Neuronal stem cell (in vitro differentiated cells): ENCODE measurements around the gene KRTAP5-7.
A peak's percentile ranks its signal among the peaks of the same experiment; 100 is the strongest.

Experiments
- DNase-seq: peaks from one replicate; pipeline ENCODE4 v3.0.0-alpha.2; 2013; ENCODE audit warnings: low spot score
- H2AFZ ChIP-seq: one replicate; pipeline ENCODE4 v1.6.1; 2013; ENCODE audit warnings: mild to moderate bottlenecking, low read length, inconsistent platforms
- H2AK5ac ChIP-seq: 2 replicates; pipeline ENCODE4 v1.6.1; 2013; ENCODE audit warnings: low read depth, mild to moderate bottlenecking, inconsistent platforms, low read length, moderate library complexity, mixed read lengths
- H2BK120ac ChIP-seq: 2 replicates; pipeline ENCODE4 v1.6.1; 2013; ENCODE audit warnings: low read depth, mild to moderate bottlenecking, inconsistent platforms, low read length, moderate library complexity, mixed read lengths
- H2BK12ac ChIP-seq: one replicate; pipeline ENCODE4 v1.6.1; 2013; ENCODE audit warnings: low read length, inconsistent platforms
- H2BK15ac ChIP-seq: 2 replicates; pipeline ENCODE4 v1.6.1; 2013; ENCODE audit warnings: mild to moderate bottlenecking, low read length, inconsistent platforms, mixed read lengths
- H2BK5ac ChIP-seq: one replicate; pipeline ENCODE4 v1.6.1; 2013; ENCODE audit warnings: inconsistent platforms, mild to moderate bottlenecking, low read length, moderate library complexity
- H3K14ac ChIP-seq: one replicate; pipeline ENCODE4 v1.6.1; 2013; ENCODE audit warnings: low read length, inconsistent platforms
- H3K18ac ChIP-seq: 2 replicates; pipeline ENCODE4 v1.6.1; 2013; ENCODE audit warnings: low read length, inconsistent platforms
- H3K23ac ChIP-seq: 2 replicates; pipeline ENCODE4 v1.6.1; 2013; ENCODE audit warnings: low read depth, mild to moderate bottlenecking, mixed read lengths, low read length, inconsistent platforms; ENCODE audit not compliant: poor library complexity
- H3K27ac ChIP-seq: replicated peaks from 3 replicates; pipeline ENCODE4 v1.5.1; 2013; ENCODE audit warnings: low read length, inconsistent platforms
- H3K27me3 ChIP-seq, 3 experiments: 2 replicates each; pipeline ENCODE4 v1.6.1; 2013; ENCODE audit warnings: low read length in 3 of 3, mild to moderate bottlenecking in 2 of 3, inconsistent platforms in 1 of 3, low read depth in 1 of 3, mixed read lengths in 1 of 3, moderate library complexity in 1 of 3; ENCODE audit not compliant: control insufficient read depth in 3 of 3, insufficient read depth in 3 of 3
- H3K36me3 ChIP-seq, 2 donors: replicated peaks in 1 of 2; 2 replicates each; pipeline ENCODE4 v1.6.1; 2013; ENCODE audit warnings: low read length in 2 of 2; ENCODE audit not compliant: control insufficient read depth in 2 of 2, insufficient read depth in 2 of 2
- H3K4ac ChIP-seq: 2 replicates; pipeline ENCODE4 v1.6.1; 2013; ENCODE audit warnings: inconsistent platforms, mild to moderate bottlenecking, low read length, moderate library complexity
- H3K4me1 ChIP-seq, 2 donors: 1 replicate in 1 of 2; 2 replicates in 1 of 2; pipeline ENCODE4 v1.6.1; 2013; ENCODE audit warnings: low read length in 2 of 2, low read depth in 1 of 2; ENCODE audit not compliant: control insufficient read depth in 2 of 2, insufficient read depth in 1 of 2
- H3K4me2 ChIP-seq: one replicate; pipeline ENCODE4 v1.6.1; 2013; ENCODE audit warnings: mild to moderate bottlenecking, low read length, inconsistent platforms; ENCODE audit not compliant: insufficient read depth, poor library complexity, severe bottlenecking
- H3K4me3 ChIP-seq, 2 donors: 2 replicates each; pipeline ENCODE4 v1.5.1; 2013; ENCODE audit warnings: low read length in 2 of 2, mild to moderate bottlenecking in 2 of 2, inconsistent platforms in 1 of 2, moderate library complexity in 1 of 2
- H3K79me1 ChIP-seq: one replicate; pipeline ENCODE4 v1.6.1; 2013; ENCODE audit warnings: low read depth, mild to moderate bottlenecking, inconsistent platforms, low read length, moderate library complexity
- H3K9ac ChIP-seq: one replicate; pipeline ENCODE4 v1.6.1; 2013; ENCODE audit warnings: mild to moderate bottlenecking, low read depth, low read length, inconsistent platforms; ENCODE audit not compliant: poor library complexity
- H3K9me3 ChIP-seq, 2 donors: replicated peaks in 1 of 2; 2 replicates each; pipeline versions ENCODE3 to v1.6.1; 2013; ENCODE audit warnings: low read length in 2 of 2, mild to moderate bottlenecking in 2 of 2, inconsistent platforms in 1 of 2, low read depth in 1 of 2, mixed read lengths in 1 of 2, moderate library complexity in 1 of 2; ENCODE audit not compliant: control insufficient read depth in 2 of 2, insufficient read depth in 1 of 2
- H4K8ac ChIP-seq: one replicate; pipeline ENCODE4 v1.6.1; 2013; ENCODE audit warnings: low read depth, mild to moderate bottlenecking, inconsistent platforms, low read length, moderate library complexity
- H4K91ac ChIP-seq: one replicate; pipeline ENCODE4 v1.6.1; 2013; ENCODE audit warnings: low read length, low read depth, mild to moderate bottlenecking, inconsistent platforms; ENCODE audit not compliant: poor library complexity
- WGBS, 2 donors: extraction: QIAGEN DNeasy Blood & Tissue Kit; methylation state at CpG; one replicate each; pipeline ENCODE4 v1.1.7; 2013; ENCODE audit warnings: missing lambda C conversion rate in 2 of 2, mixed read lengths in 1 of 2; ENCODE audit not compliant: insufficient read length in 2 of 2, insufficient replicate concordance in 1 of 2; ENCODE audit errors: extremely low coverage in 2 of 2; 5-methylcytosine and 5-hydroxymethylcytosine counted together

Gene KRTAP5-7

GRCh38 chr11:71481101-71481960 is 45.7 kb upstream of the KRTAP5-7 start:
- Histone ChIP-seq H3K4me3 (no peak overlapping the region), H3K23ac (peak overlapping the region; percentile 47), H4K8ac (no peak overlapping the region), H2BK5ac (no peak overlapping the region), H3K9me3 (peaks cover 0 to 5% of the 10 kb centered on the region in 2 donors), H2AK5ac (no peak overlapping the region), H3K4me1 (peaks cover 0 to 9% of the 10 kb centered on the region in 2 donors), H3K27me3 (no peaks in the 10 kb centered on the region), H2BK15ac (no peak overlapping the region), H3K79me1 (no peaks in the 10 kb centered on the region), H2BK120ac (no peak overlapping the region), H3K18ac (no peak overlapping the region), H3K4ac (no peak overlapping the region), H4K91ac (no peak overlapping the region), H3K36me3 (peaks cover 27 to 91% of the 10 kb centered on the region in 2 donors), H2BK12ac (no peak overlapping the region), H3K9ac (peak overlapping the region; percentile 30), H3K14ac (no peak overlapping the region), H2AFZ (no peak overlapping the region), H3K27ac (no peak overlapping the region), H3K4me2 (no peak overlapping the region)
- no CpG with 5 or more reads among the region's 24 CpGs for WGBS, 2 donors
- DNase-seq, result no peak

GRCh38 chr11:71482216-71482615 is 44.9 kb upstream of the KRTAP5-7 start:
- H2BK5ac ChIP-seq, result no peak overlapping the region
- no peak for DNase-seq
- peak overlapping the region in 1 of 2 donors; percentile 41 for H3K4me3 ChIP-seq
- no CpG with 5 or more reads among the region's 18 CpGs for WGBS, 2 donors
- H3K9me3 ChIP-seq, result peaks cover 0 to 5% of the 10 kb centered on the region in 2 donors
- H2BK120ac ChIP-seq, result no peak overlapping the region
- no peak overlapping the region for H2BK12ac ChIP-seq
- no peak overlapping the region for H4K8ac ChIP-seq
- H2AK5ac ChIP-seq, result no peak overlapping the region
- H3K4me2 ChIP-seq, result no peak overlapping the region
- H2BK15ac ChIP-seq, result no peak overlapping the region
- no peak overlapping the region for H3K14ac ChIP-seq
- H3K18ac ChIP-seq, result no peak overlapping the region
- peak overlapping the region; percentile 52 for H3K23ac ChIP-seq
- H3K27me3 ChIP-seq, result no peaks in the 10 kb centered on the region
- no peak overlapping the region for H3K27ac ChIP-seq
- peaks cover 0 to 7% of the 10 kb centered on the region in 2 donors for H3K4me1 ChIP-seq
- no peaks in the 10 kb centered on the region for H3K79me1 ChIP-seq
- no peak overlapping the region for H3K4ac ChIP-seq
- no peak overlapping the region for H3K9ac ChIP-seq
- H3K36me3 ChIP-seq, result peaks cover 29 to 85% of the 10 kb centered on the region in 2 donors
- H2AFZ ChIP-seq, result no peak overlapping the region
- H4K91ac ChIP-seq, result no peak overlapping the region

GRCh38 chr11:71482746-71483364 is 44.2 kb upstream of the KRTAP5-7 start:
- Histone ChIP-seq H4K8ac (no peak overlapping the region), H3K36me3 (peaks cover 29 to 78% of the 10 kb centered on the region in 2 donors), H3K9ac (no peak overlapping the region), H3K27me3 (no peaks in the 10 kb centered on the region), H3K27ac (no peak overlapping the region), H3K23ac (no peak overlapping the region), H3K79me1 (no peaks in the 10 kb centered on the region), H2BK120ac (no peak overlapping the region), H2BK15ac (no peak overlapping the region), H4K91ac (no peak overlapping the region), H3K14ac (no peak overlapping the region), H2BK12ac (no peak overlapping the region), H3K9me3 (peaks cover 0 to 5% of the 10 kb centered on the region in 2 donors), H3K4me2 (no peak overlapping the region), H2BK5ac (no peak overlapping the region), H3K4me1 (peaks cover 0 to 4% of the 10 kb centered on the region in 2 donors), H3K4me3 (no peak overlapping the region), H3K4ac (peak overlapping the region; percentile 44), H2AFZ (no peak overlapping the region), H2AK5ac (no peak overlapping the region), H3K18ac (no peak overlapping the region)
- no CpG with 5 or more reads among the region's 13 CpGs for WGBS, 2 donors
- DNase-seq, result no peak

- H3K23ac ChIP-seq, result no peak overlapping the region
- H3K4me1 ChIP-seq, result peaks cover 0 to 8% of the 10 kb centered on the region in 2 donors
- no peak overlapping the region for H3K9ac ChIP-seq
- H3K9me3 ChIP-seq, result peaks cover 0 to 5% of the 10 kb centered on the region in 2 donors
- no peak overlapping the region for H3K4me2 ChIP-seq
- H2AFZ ChIP-seq, result no peak overlapping the region
- no peak overlapping the region for H2BK12ac ChIP-seq
- no peak overlapping the region for H2BK5ac ChIP-seq
- H3K4ac ChIP-seq, result no peak overlapping the region
- H3K14ac ChIP-seq, result peak overlapping the region; percentile 25
- H3K36me3 ChIP-seq, result peaks cover 26 to 70% of the 10 kb centered on the region in 2 donors
- no peak overlapping the region for H2BK15ac ChIP-seq
- peak overlapping the region; percentile 60 for H4K91ac ChIP-seq
- WGBS, 2 donors, result no CpG with 5 or more reads among the region's 6 CpGs
- no peaks in the 10 kb centered on the region for H3K79me1 ChIP-seq
- H2BK120ac ChIP-seq, result no peak overlapping the region
- no peak overlapping the region for H3K27ac ChIP-seq
- H3K4me3 ChIP-seq, result no peak overlapping the region
- no peak overlapping the region for H4K8ac ChIP-seq
- DNase-seq, result no peak
- no peaks in the 10 kb centered on the region for H3K27me3 ChIP-seq
- H2AK5ac ChIP-seq, result no peak overlapping the region
- H3K18ac ChIP-seq, result no peak overlapping the region
Observed at GRCh38 chr11:71483692-71484091, 43.4 kb upstream of the KRTAP5-7 start.
